Activated CD8-positive, alpha-beta memory T cell treated with anti-CD3 and anti-CD28 coated beads for 48 hours (primary cell): ENCODE data around the gene IFNW1.
"Not testable (repeated sequence)": the region's sequence is repeated elsewhere in the genome, so short reads cannot be mapped to it uniquely, and the experiment has no call there.

ENCODE experiments used
- DNase-seq, 3 experiments: peaks; one replicate each; pipeline ENCODE4 v3.0.0-alpha.2; 2020; ENCODE audit warnings: low read depth in 2 of 3, low spot score in 2 of 3

The IFNW1 gene

GRCh38 chr9:21141427-21141882 lies at the start of gene IFNW1:
Gene IFNW1, minus strand, starts transcription at chr9:21141832. Its CDS starts 262 bp downstream, at chr9:21141570.
- DNase-seq, result no peak

- DNase-seq, result not testable (repeated sequence)
These were observed 45.9 kb upstream of the IFNW1 start, which contains the start of gene IFNA4 for GRCh38 chr9:21187487-21187886. Gene IFNA4, minus strand, starts transcription at chr9:21187587. Its CDS starts 56 bp downstream, at chr9:21187531.

GRCh38 chr9:21182810-21183736 lies 41.4 kb upstream of the IFNW1 start:
- DNase-seq, result not testable (repeated sequence)

- DNase-seq, result no peak
These were observed 33.0 kb upstream of the IFNW1 start for GRCh38 chr9:21174671-21175070.

GRCh38 chr9:21172156-21172555 lies 30.5 kb upstream of the IFNW1 start:
- no peak for DNase-seq

GRCh38 chr9:21171351-21171750 lies 29.7 kb upstream of the IFNW1 start:
- DNase-seq, result no peak

- not testable (repeated sequence) for DNase-seq
These were observed 24.9 kb upstream of the IFNW1 start, which contains the start of gene IFNA21 for GRCh38 chr9:21166560-21166959. Gene IFNA21, minus strand, starts transcription at chr9:21166660. Its CDS starts 48 bp downstream, at chr9:21166612.

GRCh38 chr9:21165516-21165915 lies 23.9 kb upstream of the IFNW1 start:
- DNase-seq, result no peak

- no peak for DNase-seq
These were observed 18.5 kb upstream of the IFNW1 start for GRCh38 chr9:21160178-21160577.

- no peak for DNase-seq
These were observed 13.9 kb upstream of the IFNW1 start for GRCh38 chr9:21155501-21155900.

- DNase-seq, result no peak
These were observed 12.5 kb upstream of the IFNW1 start for GRCh38 chr9:21154018-21154608.

- no peak for DNase-seq
These were observed 11.8 kb upstream of the IFNW1 start for GRCh38 chr9:21153336-21154017.

GRCh38 chr9:21144603-21145002 lies 3.0 kb upstream of the IFNW1 start:
- DNase-seq, result no peak

GRCh38 chr9:21137020-21137419 lies 4.6 kb downstream of the IFNW1 start:
- DNase-seq, result no peak

GRCh38 chr9:21135736-21136135 lies 5.9 kb downstream of the IFNW1 start:
- DNase-seq, result no peak

GRCh38 chr9:21128186-21128585 lies 13.4 kb downstream of the IFNW1 start:
- DNase-seq, result not testable (repeated sequence)

GRCh38 chr9:21121595-21122251 lies 19.9 kb downstream of the IFNW1 start:
- DNase-seq, result no peak

GRCh38 chr9:21121079-21121478 lies 20.6 kb downstream of the IFNW1 start:
- no peak for DNase-seq

GRCh38 chr9:21119093-21119770 lies 22.4 kb downstream of the IFNW1 start:
- no peak for DNase-seq

- DNase-seq, result no peak
These were observed 27.3 kb downstream of the IFNW1 start for GRCh38 chr9:21114311-21114710.
